HG03378 (cell line): ENCODE measurements around the gene PCYT1B.
"Not testable (repeated sequence)": the region's sequence is repeated elsewhere in the genome, so short reads cannot be mapped to it uniquely, and the experiment has no call there.

Experiments
- ATAC-seq: cut with Tn5 transposase; IDR thresholded peaks from one replicate; pipeline ENCODE4 v1.9.1; 2021; ENCODE audit warnings: mild to moderate bottlenecking, moderate library complexity; ENCODE audit not compliant: unreplicated experiment

Gene PCYT1B

DNA sequence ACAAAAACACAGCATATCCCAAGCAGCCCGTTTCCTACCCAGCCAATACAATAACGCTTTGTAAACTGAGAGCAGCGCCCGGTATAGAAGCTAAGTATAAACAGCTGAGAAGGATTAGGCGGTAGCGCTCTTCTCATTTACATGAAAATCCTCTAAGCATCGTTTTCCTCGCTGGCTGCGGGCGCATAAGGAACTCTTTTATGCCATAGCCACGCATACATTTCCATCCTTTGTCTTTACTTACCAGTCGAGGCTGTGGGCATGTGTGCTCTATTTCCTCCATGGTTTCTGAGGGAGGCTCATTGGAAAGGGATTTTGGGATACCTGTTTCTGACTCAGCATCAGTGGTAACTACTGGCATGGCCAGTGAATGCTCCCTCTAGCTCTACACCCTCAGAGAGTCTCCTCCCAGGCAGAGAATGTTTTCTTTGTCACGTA is 383 bp downstream of the PCYT1B start:
- ATAC-seq = no peak

DNA sequence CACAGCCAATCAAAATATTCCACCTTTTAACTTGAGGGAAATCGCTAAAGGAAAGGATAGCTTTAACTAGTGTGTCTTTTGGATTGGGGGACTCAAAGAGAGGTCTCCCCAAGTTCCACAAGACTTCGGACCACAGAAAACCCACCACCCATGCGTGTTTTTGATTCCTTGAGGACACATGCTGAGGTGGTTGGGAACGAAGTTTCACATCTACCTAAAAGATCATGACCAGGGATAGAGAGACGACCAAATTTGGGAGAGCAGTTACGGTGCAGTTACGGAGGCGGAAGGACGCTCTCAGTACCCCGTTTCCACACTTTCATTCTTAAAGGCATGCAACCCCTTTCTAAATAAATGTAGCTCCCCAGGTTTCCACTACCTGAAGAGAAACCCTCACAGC is 1.1 kb downstream of the PCYT1B start:
- no peak for ATAC-seq

DNA sequence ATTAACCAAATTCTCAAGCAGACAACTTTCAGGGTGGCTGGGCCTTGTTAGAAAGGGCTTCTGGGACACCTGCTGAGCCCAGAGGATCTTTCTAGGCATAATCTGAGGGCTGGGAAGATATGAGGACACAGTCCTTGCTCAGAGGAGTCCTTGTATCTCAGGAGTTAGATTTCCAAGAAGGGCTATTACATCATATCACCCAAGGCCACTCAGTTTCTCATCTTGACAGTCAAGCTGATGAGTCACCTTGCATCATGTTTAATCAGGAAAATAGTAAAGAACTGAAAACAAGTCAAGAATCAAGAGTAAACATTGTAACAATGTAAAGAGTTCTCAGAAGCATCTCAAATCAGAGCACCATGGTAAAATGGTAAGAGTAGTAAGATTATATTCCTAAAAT is 4.0 kb downstream of the PCYT1B start:
- ATAC-seq = no peak

DNA sequence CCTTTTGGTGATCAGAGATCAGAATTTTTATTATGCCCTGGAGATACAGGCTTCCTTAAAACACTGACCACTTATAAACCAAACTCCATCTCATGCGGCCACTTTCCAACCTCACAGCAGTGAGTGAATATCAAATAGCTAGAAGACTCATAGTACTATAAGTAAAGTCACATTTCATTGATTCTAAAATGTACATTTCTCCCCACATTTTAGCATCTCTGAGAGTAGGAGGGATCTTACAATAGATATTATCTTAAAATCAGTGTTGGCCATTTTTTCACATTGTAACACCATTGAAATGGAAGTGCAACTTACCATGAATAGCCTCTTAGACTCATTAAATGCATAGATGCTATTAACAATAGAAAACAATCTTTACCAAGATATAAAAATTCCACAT is 17.4 kb downstream of the PCYT1B start:
- no peak for ATAC-seq

DNA sequence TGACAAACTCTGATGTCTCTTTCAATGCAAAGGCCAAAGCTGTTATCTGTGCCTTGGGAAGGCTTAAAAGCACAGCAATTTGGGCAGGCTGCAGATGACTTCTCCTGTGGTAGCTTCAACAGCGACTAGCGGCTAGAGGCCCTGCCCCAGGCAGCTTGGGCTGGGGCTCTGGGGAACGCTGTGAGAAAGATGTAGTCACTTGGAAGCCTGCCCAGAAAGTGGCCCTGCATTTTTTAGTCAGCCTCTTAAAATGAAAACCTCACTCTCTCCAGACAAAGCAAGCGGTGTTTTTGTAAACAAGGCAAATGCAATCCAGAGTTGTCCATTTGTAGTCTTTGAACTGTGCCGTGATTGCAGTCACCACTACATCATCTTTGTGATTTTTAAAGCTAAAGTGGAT is 27.5 kb downstream of the PCYT1B start:
- ATAC-seq = no peak

DNA sequence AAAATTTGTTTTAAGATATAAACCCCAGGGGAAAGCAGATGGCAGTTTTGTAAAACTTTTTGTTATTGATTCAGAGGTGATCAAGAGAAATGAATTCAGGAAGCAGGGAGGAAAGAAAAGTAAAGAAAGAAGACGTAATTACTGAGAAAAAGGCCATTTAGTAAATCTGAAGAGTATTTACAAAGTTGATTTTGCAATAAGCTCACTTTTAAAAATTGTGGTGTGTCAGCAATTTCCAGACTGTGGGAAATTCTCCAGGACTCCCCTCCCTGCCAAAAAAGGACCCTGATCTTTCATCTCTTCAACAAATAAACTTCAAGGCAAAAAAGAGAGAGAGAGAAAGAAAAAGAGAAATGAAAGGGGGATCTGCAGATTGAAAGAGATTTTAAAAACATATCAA is 36.6 kb downstream of the PCYT1B start:
- no peak for ATAC-seq

DNA sequence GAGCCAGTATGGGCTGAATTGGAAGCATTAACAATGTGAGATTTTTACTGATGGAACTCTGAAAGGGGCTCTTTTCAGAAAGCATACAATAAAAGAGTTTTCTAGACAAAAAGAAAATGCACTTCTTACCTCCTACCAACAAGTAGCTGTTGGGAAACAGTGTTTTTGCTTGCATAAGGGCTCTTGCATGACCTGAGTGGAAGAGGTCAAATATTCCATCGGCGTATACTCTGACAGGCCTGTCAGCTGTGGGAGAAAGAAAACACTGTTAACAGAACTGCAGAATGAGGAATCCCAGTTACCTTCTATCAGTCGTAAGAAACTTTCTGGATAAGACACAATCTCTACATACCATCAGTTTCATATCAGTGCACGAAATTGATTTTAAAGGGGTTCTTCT is 39.5 kb downstream of the PCYT1B start:
- ATAC-seq = no peak

DNA sequence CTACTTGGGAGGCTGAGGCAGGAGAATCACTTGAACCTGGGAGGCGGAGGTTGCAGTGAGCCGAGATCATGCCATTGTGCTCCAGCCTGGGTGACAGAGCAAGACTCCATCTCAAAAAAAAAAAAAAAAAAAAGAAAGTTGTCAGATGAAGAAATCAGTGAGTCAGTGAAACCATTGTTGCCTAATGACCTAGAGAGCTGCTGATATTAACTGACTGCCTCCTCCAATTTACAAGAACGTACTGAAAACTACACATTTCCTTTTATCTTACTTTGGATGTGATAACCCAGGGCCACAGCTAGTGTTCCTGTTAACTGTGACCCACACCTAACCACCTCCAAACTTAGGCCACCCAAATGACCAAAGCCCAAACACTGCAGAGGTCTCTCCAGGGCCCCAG is 41.2 kb downstream of the PCYT1B start:
- ATAC-seq = not testable (repeated sequence)

DNA sequence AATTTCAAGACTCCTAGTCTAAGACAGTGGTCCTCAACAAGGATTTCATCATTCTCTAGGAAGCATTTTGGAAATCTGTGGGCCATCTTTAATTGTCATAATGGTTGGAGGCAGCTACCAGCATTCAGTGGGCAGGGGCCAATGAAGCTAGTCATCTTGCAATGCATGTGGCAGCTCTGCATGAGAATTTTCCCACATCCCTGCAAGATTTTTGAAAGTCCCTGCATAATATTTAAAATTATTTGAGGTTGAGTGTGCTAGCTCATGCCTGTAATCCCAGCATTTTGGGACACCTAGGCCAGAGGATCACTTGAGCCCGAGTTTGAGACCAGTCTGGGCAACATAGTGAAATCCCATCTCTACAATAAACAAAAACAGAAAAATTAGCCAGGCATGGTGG is 44.0 kb downstream of the PCYT1B start:
- ATAC-seq = no peak

DNA sequence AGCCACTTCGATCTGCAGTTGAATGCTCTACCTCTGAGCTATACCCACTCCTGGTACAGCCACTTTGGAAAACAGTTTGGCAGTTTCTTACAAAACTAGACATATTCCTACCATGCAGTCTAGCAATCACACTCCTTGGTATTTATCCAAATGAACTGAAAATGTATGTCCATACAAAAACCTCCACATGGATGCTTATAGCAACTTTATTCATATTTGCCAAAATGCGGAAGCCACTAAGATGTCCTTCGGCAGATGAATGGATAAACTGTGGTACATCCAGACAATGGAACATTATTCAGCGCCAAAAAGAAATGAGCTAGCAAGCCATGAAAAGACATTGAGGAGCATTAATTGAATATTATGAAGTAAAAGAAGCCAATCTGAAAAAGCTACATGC is 45.3 kb downstream of the PCYT1B start:
- ATAC-seq = no peak

DNA sequence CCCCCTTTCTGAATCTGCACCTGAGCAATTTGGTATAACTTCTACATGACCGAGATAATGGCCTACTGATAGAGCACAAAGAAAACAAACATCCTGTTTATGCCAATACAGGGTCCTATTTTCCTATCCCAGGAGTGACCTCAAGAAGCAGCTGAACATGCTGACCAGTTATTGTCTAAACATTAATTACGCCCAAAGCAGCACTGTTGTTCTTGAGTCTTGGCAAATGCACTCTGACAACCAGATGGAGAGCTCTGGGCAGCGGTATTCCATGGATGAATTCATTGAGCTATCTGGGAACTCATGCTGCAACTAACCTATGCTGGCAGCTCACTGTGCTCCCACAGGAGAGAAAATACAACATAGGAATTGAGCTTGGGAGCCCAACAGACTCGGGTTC is 52.6 kb downstream of the PCYT1B start:
- ATAC-seq = no peak

DNA sequence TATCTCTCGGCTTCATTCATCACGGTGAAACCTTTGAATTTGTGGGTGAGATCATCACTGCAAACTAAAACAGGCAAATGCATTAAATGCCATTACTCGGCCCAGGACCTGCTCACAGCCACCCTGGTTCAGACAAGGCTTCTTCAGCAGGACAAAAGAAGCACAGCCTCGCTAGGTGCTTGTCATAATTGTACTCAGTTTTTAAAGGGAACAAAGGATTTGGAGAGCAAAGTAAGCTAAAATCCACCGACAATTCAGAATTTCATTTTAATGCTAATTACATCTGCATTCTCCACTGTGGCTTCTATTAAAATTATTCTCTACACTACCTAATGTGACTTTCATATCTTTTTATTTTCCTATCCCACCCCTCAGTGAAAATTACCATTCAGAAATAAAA is 57.0 kb downstream of the PCYT1B start:
- no peak for ATAC-seq

DNA sequence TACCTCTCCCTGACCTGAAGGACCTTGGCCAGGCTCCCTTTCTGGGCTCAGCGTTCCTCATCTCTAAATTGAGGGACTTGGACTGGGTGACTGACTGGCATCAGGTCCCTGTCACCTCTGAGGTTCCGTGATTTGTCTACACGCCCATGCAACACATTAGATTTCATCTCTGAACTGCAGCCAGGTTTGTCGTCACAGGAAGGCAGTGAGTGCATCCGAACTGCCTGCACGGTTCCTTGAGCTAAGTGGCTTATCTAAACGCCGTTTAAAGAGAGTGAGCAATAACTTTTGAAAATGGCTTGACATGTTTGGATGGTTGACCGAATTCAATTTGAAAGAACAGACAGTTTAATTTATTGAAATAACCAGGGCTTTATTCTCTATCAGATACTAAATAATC is 70.1 kb downstream of the PCYT1B start:
- ATAC-seq = no peak

DNA sequence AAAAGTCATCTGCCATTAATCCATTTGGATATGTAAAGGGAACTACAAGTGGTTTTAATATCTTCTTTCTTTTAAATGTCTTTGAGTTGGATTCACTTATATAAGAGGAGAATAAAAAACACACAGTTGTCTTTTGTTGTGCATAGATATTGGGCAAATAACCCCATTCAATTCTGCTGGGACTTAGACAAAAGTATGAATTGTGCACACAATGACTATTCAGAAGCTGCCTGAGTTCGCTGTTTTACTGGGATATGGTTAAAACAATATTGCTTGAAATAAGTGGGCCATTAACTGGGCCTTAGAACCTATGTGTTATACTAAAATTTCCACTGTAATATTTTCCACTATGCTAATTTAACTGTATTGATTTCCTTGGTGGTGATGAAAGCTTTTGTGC is 71.7 kb downstream of the PCYT1B start:
- no peak for ATAC-seq

DNA sequence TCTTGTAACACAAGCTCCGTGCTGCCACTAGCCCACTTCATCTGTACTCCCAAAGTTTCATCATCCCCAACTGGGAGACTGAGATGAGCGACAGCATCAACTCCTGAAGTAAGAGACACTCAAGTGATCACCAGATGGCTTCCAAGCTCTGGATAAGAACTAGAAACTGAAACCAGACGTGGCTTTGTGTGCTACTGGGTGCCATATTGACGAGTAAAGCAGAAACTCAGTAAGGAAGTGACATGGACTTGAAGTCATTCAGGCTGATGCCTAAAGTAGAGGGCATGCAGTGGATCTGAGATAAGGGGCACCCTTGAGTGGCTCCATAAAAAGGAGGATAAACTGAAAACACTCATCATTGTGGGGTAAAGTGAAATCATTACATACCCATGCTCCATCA is 72.4 kb downstream of the PCYT1B start:
- no peak for ATAC-seq

DNA sequence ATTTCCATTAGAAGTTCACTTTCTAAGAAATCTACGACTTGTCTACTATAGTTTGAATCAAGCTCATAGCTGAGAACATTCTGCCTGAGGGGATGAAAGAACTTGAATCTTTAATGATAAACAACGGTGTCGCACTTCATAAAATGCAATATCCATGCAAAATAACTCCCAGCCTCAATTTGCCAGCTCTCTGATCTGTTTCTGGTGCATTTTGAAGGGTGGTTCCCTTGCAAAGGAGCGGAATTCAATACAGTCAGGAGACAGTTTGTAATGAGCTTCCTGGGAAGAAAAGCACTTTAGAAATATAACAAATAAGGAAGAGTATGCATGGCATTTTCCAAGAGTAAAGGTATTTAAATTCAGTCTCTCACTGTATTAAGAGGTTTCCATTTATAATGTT is 80.0 kb downstream of the PCYT1B start:
- ATAC-seq = no peak

DNA sequence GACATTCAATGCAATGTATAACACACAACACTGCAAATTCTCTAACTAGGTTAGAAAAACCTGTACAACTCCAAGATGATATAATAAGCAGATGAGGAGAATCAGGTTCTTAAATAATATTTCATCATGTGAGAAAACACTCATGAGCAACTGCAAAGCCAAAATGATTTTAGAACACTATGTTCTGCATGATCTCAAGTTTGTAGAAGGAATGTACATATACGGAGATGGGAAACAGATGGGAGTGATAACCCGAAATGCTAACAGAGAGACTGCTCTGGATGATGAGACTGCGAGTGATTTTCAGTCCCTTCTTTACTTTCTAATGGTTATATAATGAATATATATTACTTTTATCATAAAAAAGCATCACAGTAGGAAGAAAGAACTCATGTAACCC is 80.9 kb downstream of the PCYT1B start:
- ATAC-seq = no peak

DNA sequence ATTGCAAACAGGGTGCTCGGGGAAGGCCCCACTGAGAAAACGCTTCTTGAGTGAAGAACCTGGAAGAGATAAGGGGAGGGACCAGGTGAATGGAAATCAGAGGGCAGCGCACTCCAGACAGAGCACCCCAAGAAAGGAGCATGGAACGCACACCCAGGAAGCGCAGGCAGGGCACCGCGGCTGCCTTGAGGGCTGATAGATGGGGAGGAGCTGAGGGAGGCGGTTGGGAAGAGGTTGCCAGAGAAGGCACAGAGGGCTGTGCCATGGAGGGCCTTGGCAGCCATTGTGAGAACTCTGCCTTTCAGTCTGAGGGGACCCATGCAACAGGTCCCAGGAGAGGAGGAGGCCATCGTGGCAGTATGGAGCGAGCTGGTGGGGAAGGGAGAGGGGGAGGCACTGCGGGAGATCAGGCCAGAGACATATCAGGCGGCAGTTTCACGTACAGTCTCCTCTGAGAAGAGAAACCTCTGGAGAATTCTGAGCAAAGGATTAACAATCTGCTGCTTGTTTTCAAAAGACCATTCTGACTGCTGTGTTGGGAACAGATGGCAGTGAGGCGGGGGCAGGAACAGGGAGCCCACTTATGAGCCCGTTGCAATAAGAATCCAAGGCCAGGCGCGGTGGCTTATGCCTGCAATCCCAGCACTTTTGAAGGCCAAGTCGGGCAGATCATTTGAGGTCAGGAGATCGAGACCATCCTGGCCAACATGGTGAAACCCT is 83.7 kb downstream of the PCYT1B start:
- ATAC-seq = no peak

DNA sequence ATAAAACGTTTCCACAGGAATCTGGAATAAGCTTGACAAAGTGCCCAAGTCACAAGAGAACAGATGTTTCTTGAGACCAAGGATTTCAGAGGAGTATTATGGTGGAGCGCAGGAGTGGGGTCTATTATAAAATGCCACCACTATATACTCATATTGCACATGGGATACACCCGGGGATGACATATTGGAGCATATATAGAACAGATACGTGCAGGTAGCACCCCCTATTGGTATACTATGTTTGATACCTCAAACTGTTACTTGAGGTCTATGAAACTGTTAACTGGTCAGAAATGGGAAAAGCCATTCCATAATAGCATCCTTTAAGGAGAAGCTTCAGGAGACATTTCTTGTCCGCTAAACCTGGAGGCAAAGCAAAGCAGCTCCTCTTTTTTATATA is 86.0 kb downstream of the PCYT1B start:
- peak; percentile 59 for ATAC-seq

DNA sequence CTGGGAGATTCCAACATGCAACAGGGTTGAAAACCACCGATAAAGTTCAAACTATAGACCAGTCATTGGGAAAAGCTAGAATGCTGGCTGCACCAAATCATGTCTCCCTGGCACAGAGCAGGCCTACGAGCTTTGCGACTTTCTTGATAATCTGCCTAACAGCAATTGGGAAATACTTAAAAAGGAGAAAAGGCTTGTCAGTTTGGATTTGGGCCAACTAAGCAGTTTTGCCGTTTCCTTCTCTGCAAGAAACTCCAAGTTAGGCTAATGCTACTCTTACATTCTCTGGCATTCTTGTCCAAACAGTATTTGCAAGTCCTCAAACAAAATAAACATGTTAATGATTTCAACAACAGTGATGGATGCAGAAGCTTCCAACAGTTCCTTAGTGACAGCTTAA is 94.1 kb downstream of the PCYT1B start:
- no peak for ATAC-seq

DNA sequence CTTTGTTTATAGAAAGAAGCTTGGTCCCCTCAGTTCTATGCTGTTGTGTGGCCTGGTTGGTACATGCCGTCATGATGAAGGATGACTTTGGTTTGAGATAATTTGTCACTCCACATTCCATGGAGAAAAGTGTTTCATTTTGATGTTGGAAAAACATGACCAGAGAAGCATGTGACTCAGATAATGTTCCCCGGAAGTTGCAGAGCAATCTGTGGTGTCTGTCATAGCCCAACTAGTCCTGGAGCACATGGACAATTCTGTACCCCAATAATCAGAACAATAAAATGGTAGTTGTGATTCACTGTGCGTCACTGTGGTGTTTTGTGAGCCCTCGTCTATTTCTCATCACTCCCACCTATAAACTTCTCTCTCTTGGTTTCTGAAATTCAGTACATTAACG is 97.0 kb downstream of the PCYT1B start:
- ATAC-seq = no peak

DNA sequence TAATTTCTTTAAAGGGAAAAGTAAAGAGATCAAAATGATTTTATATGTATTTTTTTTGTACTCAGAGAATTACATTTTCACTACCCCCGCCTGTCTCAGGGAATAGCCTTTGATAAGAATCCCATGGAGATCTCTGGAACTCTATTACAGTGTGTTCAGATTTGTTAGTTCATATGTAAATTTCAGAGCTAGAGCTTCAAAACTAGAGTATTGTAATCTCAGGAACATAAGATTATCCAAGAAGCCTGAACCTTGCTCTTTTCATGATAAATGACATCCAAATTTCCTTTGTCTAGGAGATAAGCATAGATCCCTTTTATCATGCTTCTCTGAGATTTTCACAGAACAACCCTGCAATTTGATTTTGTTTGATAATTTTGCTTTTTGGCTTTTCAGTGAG is 99.2 kb downstream of the PCYT1B start:
- no peak for ATAC-seq

DNA sequence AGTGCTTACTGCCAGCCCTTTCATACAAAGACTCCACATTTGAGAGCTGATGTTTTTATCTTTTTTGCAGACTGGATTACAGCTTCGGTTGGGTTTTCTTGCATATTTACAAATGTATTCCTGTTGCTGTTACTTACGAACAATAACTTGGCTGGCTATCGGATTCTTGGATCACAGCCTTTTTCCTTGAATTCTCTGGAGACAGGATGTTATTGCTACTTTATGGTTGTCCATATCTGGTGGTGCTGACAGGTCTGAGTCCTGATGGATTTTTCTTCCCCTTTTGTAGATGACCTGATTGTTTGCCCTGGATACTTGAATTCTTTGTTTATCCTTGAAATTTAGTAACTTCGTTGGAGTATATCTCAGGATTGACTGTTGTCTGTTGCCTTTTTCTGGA is 104.4 kb downstream of the PCYT1B start:
- no peak for ATAC-seq
